ENCODE results near the gene CDR2L. TPM values are rescaled to one million over a fixed set of nuclear protein-coding genes. Genes with fewer than 3 reads are reported as not detected.

CDR2L gene
- polyA plus RNA-seq, 1 of the 3 experiments (the other 2 are of a cell fraction) = 21.2 TPM

DNA sequence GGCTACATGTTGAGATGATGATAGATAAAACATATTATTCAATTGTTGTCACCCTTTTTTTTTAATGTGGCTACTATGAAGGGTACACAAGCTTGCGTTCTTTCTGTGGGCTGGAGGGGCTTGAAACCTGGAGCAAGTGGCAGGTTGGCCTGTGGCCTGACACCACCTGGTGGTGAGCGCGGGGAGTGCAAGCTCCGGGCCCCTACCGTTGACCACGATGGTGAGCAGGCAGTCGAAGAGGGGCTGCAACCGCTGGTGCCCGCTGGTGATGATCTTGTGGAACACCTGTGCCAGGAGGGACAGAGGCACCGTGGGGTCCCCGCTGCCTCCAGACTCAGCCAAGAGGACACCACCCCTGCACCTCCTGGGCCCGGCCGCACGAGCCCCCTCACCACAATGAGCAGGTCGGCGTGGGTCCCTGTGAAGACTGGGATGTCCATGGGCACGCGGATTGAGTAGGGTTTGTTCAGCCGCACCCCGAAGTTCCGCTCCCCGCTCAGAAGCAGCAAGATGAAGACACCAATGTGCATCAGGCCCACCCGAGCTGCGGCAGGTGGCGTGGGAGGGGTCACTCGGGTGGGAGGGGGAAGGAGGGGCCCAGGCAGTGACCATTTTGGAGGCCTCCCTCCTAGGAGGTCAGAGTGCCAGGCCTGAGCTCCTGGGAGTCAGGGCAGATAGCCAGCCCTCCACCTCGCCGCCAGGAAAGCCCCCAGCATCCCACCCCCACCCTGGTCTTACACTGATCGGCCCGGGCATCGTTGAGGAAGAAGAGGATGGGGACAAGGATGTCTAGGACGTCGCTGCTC lies 29.3 kb upstream of the CDR2L start:
- Histone ChIP-seq H3K79me2 (ENCODE audit: insufficient read depth) (no peaks in the 10 kb centered on the region), H3K36me3 (replicated peaks in 1 of 2; ENCODE audit: control insufficient read depth in 1 of 2, insufficient read depth in 2 of 2, low read length in 1 of 2) (no peaks in the 10 kb centered on the region), H3K4me3 (ENCODE audit: low read depth in 2 of 2, low read length in 1 of 2) (peak overlapping the region in 1 of 2 experiments; percentile 7; a peak in 1 of 4 replicates), H2AFZ (ENCODE audit: low read depth) (no peak overlapping the region), H4K20me1 (ENCODE audit: insufficient read depth) (no peaks in the 10 kb centered on the region), H3K4me1 (ENCODE audit: control insufficient read depth in 1 of 2, insufficient read depth in 2 of 2, low read depth in 1 of 2, low read length in 1 of 2) (no peaks in the 10 kb centered on the region; a peak in 1 of 4 replicates), H3K27me3 (ENCODE audit: insufficient read depth) (no peaks in the 10 kb centered on the region; the same call in 1 of the 2 replicates), H3F3A (replicated peaks; ENCODE audit: insufficient read depth) (no peaks in the 10 kb centered on the region), H3K4me2 (no peak overlapping the region), H3K9ac (no peak overlapping the region), H3K27ac (ENCODE audit: low read depth in 2 of 2, low read length in 1 of 2) (no peak overlapping the region), H3K9me2 (no peaks in the 10 kb centered on the region), H3K9me3 (no peaks in the 10 kb centered on the region)
- DNase-seq = peak; percentile 96
- WGBS (ENCODE audit: low lambda C conversion rate) = 47% methylated on average over 33 of the region's 33 CpGs
- CTCF ChIA-PET = interaction anchor here (0.6 to 11.0 kb wide), 55 partner anchors 11 to 558 kb away, joined by 3 to 295 read pairs (median 6); partner anchors contain the start of genes CDR2L, HID1, MRPL58 and NT5C
- POLR2A ChIA-PET = interaction anchor here (0.5 to 1.6 kb wide), 6 partner anchors 9 to 85 kb away, joined by 3 to 6 read pairs (median 4); partner anchors contain the start of genes FDXR, MRPL58 and OTOP2
- TF ChIP-seq, protein P1, sequence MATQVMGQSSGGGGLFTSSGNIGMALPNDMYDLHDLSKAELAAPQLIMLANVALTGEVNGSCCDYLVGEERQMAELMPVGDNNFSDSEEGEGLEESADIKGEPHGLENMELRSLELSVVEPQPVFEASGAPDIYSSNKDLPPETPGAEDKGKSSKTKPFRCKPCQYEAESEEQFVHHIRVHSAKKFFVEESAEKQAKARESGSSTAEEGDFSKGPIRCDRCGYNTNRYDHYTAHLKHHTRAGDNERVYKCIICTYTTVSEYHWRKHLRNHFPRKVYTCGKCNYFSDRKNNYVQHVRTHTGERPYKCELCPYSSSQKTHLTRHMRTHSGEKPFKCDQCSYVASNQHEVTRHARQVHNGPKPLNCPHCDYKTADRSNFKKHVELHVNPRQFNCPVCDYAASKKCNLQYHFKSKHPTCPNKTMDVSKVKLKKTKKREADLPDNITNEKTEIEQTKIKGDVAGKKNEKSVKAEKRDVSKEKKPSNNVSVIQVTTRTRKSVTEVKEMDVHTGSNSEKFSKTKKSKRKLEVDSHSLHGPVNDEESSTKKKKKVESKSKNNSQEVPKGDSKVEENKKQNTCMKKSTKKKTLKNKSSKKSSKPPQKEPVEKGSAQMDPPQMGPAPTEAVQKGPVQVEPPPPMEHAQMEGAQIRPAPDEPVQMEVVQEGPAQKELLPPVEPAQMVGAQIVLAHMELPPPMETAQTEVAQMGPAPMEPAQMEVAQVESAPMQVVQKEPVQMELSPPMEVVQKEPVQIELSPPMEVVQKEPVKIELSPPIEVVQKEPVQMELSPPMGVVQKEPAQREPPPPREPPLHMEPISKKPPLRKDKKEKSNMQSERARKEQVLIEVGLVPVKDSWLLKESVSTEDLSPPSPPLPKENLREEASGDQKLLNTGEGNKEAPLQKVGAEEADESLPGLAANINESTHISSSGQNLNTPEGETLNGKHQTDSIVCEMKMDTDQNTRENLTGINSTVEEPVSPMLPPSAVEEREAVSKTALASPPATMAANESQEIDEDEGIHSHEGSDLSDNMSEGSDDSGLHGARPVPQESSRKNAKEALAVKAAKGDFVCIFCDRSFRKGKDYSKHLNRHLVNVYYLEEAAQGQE (IDR thresholded peaks at IDR 0.05; ENCODE audit: low read depth, low read length) = no peak
- peak; percentile 87 for TF ChIP-seq RAD21 (IDR thresholded peaks at IDR 0.05; ENCODE audit: low read length)
- TF ChIP-seq FOSL2 (IDR thresholded peaks at IDR 0.05; ENCODE audit: borderline replicate concordance, low read depth) = no peak
- no peak for TF ChIP-seq MXI1 (IDR thresholded peaks at IDR 0.05; ENCODE audit: low read depth, low read length)
- TF ChIP-seq POLR2AphosphoS5 (IDR thresholded peaks at IDR 0.05; ENCODE audit: low read depth, low read length) = no peak
- no peak for TF ChIP-seq EP300 (IDR thresholded peaks at IDR 0.05; ENCODE audit: borderline replicate concordance in 1 of 2, low read depth in 1 of 2, low read length in 1 of 2)
- TF ChIP-seq MEF2A (IDR thresholded peaks at IDR 0.05; ENCODE audit: borderline replicate concordance, low read depth) = no peak
- no peak for TF ChIP-seq MAX (IDR thresholded peaks at IDR 0.05; ENCODE audit: low read depth)
- TF ChIP-seq, protein P2, sequence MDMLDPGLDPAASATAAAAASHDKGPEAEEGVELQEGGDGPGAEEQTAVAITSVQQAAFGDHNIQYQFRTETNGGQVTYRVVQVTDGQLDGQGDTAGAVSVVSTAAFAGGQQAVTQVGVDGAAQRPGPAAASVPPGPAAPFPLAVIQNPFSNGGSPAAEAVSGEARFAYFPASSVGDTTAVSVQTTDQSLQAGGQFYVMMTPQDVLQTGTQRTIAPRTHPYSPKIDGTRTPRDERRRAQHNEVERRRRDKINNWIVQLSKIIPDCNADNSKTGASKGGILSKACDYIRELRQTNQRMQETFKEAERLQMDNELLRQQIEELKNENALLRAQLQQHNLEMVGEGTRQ (IDR thresholded peaks at IDR 0.05; ENCODE audit: borderline replicate concordance, low read depth, low read length) = 0 out of 2 replicates have a peak, but pooled peaks have one; percentile 12
- no peak for TF ChIP-seq RXRA (IDR thresholded peaks at IDR 0.05; ENCODE audit: borderline replicate concordance, low read depth)
- no peak for TF ChIP-seq CHD2 (IDR thresholded peaks at IDR 0.05; ENCODE audit: low read length, partially characterized antibody)
- no peak for TF ChIP-seq EZH2phosphoT487 (IDR thresholded peaks at IDR 0.05; ENCODE audit: borderline replicate concordance, low read depth)
- no peak for TF ChIP-seq JUND (IDR thresholded peaks at IDR 0.05)
- TF ChIP-seq NFIC (IDR thresholded peaks at IDR 0.05; ENCODE audit: borderline replicate concordance) = no peak
- no peak for TF ChIP-seq USF1 (IDR thresholded peaks at IDR 0.05; ENCODE audit: borderline replicate concordance, low read depth)
- TF ChIP-seq TAF1 (IDR thresholded peaks at IDR 0.05; ENCODE audit: borderline replicate concordance, low read depth, low read length) = no peak
- TF ChIP-seq, protein P3, sequence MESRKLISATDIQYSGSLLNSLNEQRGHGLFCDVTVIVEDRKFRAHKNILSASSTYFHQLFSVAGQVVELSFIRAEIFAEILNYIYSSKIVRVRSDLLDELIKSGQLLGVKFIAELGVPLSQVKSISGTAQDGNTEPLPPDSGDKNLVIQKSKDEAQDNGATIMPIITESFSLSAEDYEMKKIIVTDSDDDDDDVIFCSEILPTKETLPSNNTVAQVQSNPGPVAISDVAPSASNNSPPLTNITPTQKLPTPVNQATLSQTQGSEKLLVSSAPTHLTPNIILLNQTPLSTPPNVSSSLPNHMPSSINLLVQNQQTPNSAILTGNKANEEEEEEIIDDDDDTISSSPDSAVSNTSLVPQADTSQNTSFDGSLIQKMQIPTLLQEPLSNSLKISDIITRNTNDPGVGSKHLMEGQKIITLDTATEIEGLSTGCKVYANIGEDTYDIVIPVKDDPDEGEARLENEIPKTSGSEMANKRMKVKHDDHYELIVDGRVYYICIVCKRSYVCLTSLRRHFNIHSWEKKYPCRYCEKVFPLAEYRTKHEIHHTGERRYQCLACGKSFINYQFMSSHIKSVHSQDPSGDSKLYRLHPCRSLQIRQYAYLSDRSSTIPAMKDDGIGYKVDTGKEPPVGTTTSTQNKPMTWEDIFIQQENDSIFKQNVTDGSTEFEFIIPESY (IDR thresholded peaks at IDR 0.05; ENCODE audit: borderline replicate concordance, low read depth) = no peak
- no peak for TF ChIP-seq FOXM1 (IDR thresholded peaks at IDR 0.05; ENCODE audit: low read depth)
- TF ChIP-seq, protein P4, sequence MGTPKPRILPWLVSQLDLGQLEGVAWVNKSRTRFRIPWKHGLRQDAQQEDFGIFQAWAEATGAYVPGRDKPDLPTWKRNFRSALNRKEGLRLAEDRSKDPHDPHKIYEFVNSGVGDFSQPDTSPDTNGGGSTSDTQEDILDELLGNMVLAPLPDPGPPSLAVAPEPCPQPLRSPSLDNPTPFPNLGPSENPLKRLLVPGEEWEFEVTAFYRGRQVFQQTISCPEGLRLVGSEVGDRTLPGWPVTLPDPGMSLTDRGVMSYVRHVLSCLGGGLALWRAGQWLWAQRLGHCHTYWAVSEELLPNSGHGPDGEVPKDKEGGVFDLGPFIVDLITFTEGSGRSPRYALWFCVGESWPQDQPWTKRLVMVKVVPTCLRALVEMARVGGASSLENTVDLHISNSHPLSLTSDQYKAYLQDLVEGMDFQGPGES (IDR thresholded peaks at IDR 0.05; ENCODE audit: low read depth, low read length) = no peak
- no peak for TF ChIP-seq ELF1 (IDR thresholded peaks at IDR 0.05)
- no peak for TF ChIP-seq GATA2 (CRISPR knock-in tag; IDR thresholded peaks at IDR 0.05)
- TF ChIP-seq YY1 (IDR thresholded peaks at IDR 0.05; ENCODE audit: low read depth) = no peak
- TF ChIP-seq TEAD4 (IDR thresholded peaks at IDR 0.05; ENCODE audit: borderline replicate concordance, insufficient read depth) = no peak
- no peak for TF ChIP-seq TCF12 (IDR thresholded peaks at IDR 0.05)
